Amniotic stem cell (primary cell): ENCODE data around the gene FAM107B.
"Not testable (repeated sequence)": the region's sequence is repeated elsewhere in the genome, so short reads cannot be mapped to it uniquely, and the experiment has no call there.

Experiments used
- DNase-seq: peaks from one replicate; lab custom pipeline; 2025; lab: John Stamatoyannopoulos, UW

The FAM107B gene

GRCh38 chr10:14774797-14775196 lies at the start of gene FAM107B:
TSS of gene FAM107B (minus strand) at chr10:14774897. CDS start at chr10:14774663, 234 bp downstream.
- no peak for DNase-seq

GRCh38 chr10:14823966-14824365 lies 49.3 kb upstream of the FAM107B start:
- no peak for DNase-seq

GRCh38 chr10:14822879-14823755 lies 48.4 kb upstream of the FAM107B start:
- DNase-seq, result peak; percentile 34

- DNase-seq, result no peak
Observed at GRCh38 chr10:14821635-14822375, 47.1 kb upstream of the FAM107B start.

GRCh38 chr10:14820775-14821154 lies 46.1 kb upstream of the FAM107B start:
- no peak for DNase-seq

GRCh38 chr10:14820010-14820774 lies 45.5 kb upstream of the FAM107B start:
- DNase-seq, result peak; percentile 83

GRCh38 chr10:14816717-14817116 lies 42.0 kb upstream of the FAM107B start:
- not testable (repeated sequence) for DNase-seq

- DNase-seq, result no peak
Observed at GRCh38 chr10:14815681-14816080, 41.0 kb upstream of the FAM107B start.

GRCh38 chr10:14812271-14812670 lies 37.6 kb upstream of the FAM107B start:
- no peak for DNase-seq

- DNase-seq, result no peak
Observed at GRCh38 chr10:14810969-14811953, 36.6 kb upstream of the FAM107B start.

GRCh38 chr10:14806318-14806717 lies 31.6 kb upstream of the FAM107B start:
- no peak for DNase-seq

- no peak for DNase-seq
Observed at GRCh38 chr10:14803827-14804226, 29.1 kb upstream of the FAM107B start.

GRCh38 chr10:14801723-14802122 lies 27.0 kb upstream of the FAM107B start:
- no peak for DNase-seq

GRCh38 chr10:14800397-14800796 lies 25.7 kb upstream of the FAM107B start:
- no peak for DNase-seq

GRCh38 chr10:14798636-14799035 lies 23.9 kb upstream of the FAM107B start:
- DNase-seq, result no peak

- DNase-seq, result no peak
Observed at GRCh38 chr10:14787938-14788337, 13.2 kb upstream of the FAM107B start.

GRCh38 chr10:14784459-14785055 lies 9.9 kb upstream of the FAM107B start:
- no peak for DNase-seq

GRCh38 chr10:14782691-14783363 lies 8.1 kb upstream of the FAM107B start:
- DNase-seq, result peak; percentile 2

- no peak for DNase-seq
Observed at GRCh38 chr10:14781763-14782162, 7.1 kb upstream of the FAM107B start.

GRCh38 chr10:14779001-14779651 lies 4.4 kb upstream of the FAM107B start:
- peak; percentile 36 for DNase-seq
